GM04503 (cell line): ENCODE results near the gene EXPH5.
A peak's percentile ranks its signal among the peaks of the same experiment; 100 is the strongest.
"Not testable (repeated sequence)": the region's sequence is repeated elsewhere in the genome, so short reads cannot be mapped to it uniquely, and the experiment has no call there.

Experiments used
- DNase-seq: peaks from one replicate; pipeline ENCODE4 v3.0.0-alpha.2; 2012; ENCODE audit warnings: low read depth

The EXPH5 gene

DNA sequence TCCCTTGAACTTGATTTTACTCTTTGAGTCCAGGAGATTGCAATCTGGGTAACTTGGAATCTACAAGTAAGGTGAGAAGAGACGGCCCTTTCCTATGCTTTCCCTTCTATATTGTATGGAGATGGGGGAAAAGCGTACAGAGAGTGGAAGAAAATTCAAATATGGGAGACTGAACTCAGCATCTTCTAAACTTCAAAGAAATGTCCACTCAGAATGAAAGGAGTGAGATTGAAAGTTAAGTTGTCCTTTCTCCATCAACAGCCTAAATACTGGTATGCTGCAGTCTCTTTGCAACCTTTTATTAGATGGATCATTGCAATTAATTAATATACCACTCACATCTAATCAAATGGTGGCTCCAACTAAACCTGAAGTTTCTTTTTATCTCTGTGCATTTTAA lies 6.4 kb upstream of the EXPH5 start:
- no peak for DNase-seq

DNA sequence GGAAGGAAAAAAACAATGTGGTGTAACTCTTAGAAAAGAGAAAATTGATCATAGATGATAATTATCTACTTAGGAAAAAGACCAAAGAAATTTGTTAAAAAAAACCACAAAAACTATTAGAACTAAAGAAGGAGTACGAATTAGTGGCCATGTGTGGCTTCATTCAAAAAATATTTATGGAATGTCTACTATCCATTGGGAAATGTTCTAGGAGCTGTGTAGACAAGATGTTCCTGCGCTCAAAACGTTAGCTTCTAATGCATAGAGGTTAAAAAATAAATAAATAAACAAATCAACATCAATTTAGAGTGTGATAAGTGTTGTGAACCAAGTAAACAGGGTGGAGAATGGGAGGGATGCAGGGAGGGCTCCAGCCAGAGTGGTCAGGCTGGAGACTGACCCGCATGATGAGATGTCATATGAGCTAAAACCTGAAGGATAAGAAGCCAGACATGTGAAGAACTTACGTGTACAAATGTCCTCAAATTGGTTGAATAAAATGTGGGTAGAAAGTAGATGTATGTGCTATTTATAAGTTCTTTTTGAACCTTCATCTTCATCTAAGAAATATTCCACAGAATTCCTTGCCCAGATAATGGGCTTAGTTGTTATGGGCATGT lies 4.3 kb upstream of the EXPH5 start:
- DNase-seq, result no peak

DNA sequence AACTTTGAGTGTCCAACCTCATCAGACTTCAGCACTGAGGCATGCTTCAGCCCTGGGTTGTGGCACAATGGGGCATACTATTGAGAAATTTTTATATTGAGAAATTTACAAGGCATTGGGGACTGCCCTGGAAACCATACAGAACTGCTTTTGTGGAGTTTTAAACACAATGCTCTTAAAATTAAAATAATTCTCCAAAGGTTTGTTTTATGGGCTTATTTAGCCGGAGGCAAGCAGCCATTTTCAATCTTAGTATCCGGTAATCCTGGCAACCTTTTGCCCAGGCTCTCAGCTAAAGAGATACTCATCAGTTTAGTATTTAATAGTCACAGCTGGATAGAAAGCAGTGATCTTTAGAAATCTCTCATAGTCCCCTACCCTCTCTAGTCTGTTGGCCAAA lies 3.1 kb upstream of the EXPH5 start:
- DNase-seq, result no peak

DNA sequence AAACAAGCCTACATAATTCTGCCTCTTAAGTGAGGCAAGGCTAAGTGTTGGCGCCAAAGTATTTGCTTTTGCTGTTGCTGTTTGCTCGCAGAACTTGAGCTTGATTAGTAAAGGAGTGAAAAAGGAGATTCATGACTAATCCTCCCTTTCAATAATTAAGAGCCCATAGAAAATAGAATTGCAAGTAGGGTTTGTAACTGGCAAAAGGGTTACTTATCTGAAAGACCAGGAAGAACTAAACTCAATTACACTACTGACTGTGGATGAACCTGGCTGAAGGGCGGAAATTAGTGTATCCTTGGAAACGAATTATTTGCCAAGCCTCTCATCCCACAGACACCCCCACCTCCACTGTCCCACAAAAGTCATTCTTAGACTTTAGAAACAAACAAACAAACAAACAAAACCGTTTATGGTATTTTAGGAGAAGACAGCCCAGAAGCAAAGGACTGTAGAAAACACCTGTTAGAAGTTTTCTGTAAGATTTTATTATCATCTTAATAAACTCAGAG lies 411 bp upstream of the EXPH5 start:
- DNase-seq, result no peak

DNA sequence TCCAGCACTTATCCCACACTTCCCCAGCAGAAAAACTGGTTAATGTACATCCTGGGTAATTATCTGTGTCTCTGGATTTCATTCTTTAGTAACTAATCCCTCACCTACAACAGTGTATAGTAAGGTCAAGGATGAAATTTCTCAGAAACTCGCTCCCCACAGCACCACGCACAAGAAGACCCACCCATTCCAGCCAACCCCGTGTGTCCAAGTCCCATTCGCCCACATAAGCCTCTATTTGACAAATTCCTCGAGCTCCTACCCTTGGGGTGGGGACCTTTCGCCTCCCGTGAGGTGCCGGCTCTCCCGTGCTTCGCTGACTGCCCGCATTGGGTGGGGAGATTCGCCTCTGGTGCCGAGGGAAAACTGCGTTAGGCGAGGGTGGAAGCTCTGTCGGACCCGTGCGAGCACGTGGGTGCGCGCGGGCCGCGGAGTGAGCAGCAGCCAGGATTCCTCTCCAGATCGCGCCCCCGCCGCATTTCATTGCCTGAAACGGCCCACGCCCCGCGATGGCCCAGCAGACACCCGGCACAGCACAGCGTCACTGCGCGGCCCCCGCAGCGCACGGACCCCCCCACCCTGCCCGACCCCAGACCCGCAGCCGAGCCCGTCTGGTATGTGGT lies 866 bp downstream of the EXPH5 start:
- no peak for DNase-seq

DNA sequence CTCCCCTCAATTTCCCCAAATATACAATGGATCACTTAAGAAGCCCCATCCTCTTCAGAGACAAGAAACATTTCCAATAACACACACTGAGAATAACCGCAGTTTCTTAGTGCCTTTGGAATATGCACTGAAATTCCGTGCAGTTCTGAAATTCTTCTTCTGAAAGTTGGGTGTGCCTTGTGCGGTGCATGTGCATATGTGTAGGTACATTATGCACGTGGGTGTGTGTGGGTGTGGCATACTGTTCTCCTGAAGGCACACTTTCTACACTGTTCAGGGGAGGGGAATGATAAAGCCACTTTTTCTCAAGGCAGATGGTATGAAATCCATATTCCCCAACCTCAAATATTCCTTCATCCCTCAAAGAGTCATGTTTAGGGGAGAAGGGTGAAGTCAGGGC lies 1.7 kb downstream of the EXPH5 start:
- DNase-seq, result no peak

DNA sequence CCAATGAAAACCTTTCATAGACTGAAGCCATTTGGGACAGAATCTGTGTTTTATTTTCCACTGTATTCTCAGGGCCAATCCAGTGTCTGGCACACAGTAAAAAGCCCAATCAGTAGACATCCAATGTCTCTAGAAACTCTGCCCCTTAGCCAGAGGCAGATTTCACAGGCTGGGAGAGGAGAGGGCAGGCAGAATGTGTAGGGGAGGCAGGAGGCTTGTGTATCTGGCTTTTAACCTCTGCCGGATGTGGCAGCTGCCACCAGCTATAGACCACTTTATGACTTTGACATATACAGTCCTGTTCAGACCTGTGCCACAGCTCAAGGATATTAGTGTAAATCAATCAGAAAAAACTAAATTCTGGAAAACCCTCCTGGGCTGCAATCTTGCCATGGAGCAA lies 4.4 kb downstream of the EXPH5 start:
- DNase-seq, result no peak

DNA sequence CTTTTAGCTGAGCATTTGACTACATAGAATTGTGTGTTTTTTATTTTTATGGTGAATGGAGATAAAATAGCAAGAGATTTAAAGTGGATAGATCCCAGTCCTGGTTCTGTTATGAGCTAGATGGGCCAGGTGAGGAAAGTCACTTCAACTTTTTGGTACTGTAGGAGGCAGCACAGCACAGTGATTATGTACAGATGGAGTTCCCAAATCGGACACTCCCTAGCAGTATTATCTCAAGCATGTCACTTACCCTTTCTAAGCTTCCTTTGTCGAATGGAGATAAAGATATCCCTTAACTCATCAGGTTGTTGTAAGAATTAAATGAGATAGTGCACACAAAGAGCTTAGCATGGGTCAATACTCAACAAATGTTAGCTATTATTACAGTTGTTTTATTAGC lies 5.3 kb downstream of the EXPH5 start:
- DNase-seq, result no peak

DNA sequence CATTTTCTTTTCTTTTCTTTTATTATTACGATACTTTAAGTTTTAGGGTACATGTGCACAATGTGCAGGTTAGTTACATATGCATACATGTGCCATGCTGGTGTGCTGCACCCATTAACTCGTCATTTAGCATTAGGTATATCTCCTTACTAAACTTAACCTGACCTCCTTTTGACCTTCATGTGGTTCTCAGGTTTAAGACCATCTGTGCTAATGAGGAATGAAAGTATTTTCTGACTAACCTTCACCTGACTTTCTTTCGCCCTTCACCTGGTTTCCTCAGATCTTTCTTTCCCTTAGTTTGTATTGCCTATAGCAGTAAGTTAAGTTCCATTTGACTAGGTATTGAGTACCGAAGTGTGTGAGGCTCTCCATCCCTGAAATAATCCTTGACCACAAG lies 6.5 kb downstream of the EXPH5 start:
- DNase-seq, result no peak

DNA sequence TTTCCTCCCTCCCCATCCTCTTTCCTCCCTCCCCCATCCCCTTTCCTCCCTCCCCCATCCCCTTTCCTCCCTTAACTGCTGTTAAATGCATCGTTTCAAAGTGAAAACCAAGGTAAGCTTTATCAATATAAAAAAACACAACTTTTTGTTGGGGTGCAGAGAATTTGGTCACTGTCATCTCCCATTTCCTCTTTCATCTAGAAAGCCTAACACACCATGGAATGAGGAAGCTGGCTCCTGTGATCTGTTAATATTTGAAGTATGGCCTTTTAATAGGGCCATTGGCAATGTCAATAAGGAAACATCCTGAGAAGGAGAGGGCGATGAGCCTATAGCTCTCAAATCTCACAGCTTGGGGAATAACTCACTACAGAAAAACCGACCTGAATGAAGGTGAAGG lies 7.0 kb downstream of the EXPH5 start:
- no peak for DNase-seq

DNA sequence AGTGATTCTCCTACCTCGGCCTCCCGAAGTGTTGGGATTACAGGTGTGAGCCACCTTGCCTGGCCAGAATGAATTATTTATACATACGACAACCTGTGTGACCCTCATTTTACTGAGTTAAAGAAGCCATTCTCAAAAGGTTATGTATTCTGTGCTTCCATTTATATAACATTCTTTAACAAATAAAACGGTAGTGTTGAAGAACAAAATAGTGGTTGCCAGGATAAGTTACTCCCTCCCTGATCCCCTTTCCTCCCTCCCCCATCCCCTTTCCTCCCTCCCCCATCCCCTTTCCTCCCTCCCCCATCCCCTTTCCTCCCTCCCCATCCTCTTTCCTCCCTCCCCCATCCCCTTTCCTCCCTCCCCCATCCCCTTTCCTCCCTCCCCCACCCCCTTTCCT lies 7.4 kb downstream of the EXPH5 start:
- DNase-seq, result not testable (repeated sequence)

DNA sequence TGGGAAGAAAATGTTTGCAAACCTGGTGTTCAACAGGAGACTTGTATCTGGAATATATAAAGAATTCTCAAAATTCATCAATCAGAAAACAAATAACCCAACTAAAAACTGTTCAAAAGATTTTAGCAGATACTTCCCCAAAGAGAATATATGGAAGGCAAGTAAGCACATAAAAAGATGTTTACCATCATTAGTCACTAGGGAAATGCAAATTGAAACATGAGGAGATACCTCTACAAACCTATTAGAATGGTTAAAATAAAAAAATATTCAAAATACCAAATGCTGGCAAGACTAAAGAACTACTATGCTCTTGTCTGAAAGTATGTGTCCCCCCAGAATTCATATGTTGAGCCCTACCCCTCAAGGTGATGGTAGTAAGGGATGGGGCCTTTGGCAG lies 8.6 kb downstream of the EXPH5 start:
- no peak for DNase-seq

DNA sequence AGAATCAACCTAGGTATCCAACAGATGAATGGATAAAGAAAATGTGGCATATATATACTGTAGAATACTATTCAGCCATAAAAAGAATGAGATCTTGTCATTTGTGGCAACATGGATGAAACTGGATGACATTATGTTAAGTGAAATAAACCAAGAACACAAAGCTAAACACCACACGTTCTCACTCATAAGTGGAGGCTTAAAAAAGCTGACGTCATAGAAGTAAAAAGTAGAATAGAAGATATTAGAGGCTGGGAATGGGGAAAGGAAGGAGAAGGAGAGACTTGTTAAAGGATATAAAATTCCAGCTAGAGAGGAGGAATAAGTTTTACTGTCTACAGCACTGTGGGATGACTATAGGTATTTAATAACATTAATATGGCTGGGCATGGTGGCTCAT lies 12.9 kb downstream of the EXPH5 start:
- DNase-seq, result no peak

DNA sequence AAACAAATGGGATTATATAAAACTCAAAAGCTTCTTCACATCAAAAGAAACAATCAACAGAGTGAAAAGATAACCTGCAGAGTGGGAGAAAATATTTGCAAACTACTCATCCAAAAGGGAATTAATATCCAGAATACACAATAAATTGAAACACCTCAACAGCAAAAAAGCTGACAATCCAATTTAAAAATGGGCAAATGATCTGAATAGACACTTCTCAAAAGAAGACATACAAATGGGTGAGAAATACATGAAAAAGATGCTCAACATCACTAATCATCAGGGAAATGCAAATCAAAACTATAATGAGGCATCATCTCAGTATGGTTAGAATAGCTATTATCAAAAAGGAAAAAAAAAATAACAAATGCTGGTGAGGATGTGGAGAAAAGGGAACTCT lies 13.5 kb downstream of the EXPH5 start:
- DNase-seq, result no peak

DNA sequence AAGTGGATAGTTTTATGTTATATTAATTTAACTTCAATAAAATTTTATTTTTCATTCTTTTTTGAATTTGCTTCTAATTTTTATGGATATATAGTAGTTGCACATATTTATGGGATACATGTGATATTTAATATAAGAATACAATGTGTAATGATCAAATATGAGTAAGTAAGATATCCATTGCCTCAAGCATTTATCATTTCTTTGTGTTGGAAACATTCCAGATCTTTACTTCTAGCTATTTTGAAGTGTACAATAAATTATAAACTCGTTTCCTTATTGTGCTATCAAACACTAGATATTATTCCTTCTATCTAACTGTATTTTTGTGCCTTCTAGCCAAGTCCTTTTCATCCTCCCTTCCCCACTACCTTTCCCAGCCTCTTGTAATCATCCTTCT lies 17.0 kb downstream of the EXPH5 start:
- DNase-seq, result no peak

DNA sequence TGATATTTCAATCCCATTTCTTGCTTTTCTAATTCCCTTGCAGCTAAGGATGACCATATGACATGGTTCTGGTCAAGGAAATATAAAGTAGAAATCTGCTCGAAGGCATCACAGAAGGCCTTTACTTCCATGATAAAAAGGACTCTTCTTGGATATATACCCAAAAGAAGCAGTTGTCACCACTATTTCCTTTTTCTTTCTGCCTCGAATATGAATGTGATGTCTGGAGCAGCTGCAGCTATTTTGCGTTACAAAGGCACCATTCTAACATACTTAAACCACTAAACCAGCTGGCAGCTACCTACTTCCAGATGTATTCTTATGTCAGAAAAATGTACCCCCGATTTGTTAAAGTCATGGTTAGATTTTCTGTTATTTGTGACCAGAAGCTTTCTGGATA lies 18.9 kb downstream of the EXPH5 start:
- DNase-seq, result no peak

DNA sequence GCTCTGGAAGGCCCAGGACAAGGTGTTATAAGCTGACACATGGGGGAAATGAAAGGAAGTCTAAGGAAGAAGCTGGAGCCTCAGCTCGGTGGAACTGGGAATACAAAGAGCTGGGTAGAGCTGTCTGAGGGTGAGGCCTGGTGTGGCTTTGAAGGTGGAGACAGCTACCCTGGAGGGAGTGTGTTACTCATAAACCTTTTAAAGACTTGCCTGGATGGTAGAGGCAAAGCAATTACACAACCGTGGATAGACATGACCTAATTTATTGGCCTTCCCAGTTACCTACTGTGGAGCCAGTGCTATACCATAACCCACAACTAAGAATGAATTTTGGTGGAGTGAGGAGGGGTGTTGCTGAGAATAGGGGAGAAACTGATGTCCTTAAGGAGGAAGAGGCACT lies 22.6 kb downstream of the EXPH5 start:
- no peak for DNase-seq

DNA sequence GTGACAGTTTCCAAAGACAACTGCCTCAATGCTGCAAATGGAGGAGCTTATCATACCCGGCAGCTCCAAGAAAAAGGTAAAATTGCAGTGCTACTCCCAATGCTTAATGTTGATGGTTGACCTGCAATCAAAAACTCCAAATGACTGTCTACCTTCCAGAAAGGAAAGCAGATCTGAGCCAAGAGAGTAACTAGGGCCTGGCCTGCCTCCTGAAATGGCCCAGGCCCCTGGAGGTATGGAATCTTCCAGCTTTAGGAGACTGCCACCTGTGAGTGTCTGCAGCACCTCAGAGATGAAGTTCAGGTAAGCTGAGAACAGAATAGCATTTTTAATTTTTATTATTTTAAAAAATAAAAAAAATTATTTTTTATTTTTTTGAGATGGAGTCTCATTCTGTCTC lies 23.7 kb downstream of the EXPH5 start:
- DNase-seq, result no peak

DNA sequence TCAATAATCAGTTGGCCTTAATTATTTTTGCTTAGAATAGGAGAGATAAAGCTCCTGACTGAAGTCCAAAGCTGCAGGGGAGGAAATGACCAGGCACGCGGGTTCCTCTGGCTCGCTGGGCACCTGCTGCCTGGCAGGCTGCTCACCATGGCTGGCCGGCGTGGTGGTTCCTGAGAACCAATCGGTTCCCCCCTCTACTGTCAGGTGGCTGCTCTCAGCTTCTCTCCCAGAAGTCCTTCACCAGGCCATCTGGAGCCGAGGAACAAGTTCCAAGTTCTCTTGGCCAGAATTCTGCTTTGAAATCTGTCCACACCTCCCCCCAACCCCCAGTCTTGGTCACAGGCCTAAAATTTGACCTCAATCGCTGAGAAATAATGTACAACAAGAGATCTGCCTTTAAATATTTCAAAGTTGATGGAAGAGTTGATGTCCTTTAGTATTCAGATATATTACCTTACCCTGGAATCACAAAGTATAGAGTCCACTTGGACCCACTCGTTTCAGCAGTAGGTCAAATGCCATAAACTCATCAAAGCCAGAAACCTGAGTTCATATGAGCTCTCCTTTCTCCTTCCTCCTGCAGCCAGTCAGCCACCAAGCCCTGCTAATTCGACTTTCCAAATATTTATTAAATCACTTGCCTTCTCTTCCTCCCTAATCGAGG lies 25.2 kb downstream of the EXPH5 start:
- no peak for DNase-seq

DNA sequence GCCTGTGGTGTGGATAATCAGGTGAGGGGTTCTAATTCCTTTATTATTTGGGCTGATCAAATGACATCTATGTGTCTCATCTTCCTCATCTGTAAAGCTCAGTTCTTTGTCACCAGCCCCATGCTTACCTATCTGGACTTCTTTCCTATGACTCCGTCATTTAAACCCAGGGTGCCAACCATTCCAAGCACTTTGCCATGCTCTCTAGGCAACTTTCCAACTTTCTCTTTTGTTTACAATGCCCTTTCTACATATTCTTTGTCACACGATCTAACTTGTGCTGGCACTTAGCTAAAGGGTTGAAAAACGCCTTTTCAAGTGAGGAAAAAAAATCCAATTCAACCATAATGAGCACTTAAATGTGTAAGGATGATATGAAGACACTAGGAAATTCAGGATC lies 27.9 kb downstream of the EXPH5 start:
- no peak for DNase-seq

DNA sequence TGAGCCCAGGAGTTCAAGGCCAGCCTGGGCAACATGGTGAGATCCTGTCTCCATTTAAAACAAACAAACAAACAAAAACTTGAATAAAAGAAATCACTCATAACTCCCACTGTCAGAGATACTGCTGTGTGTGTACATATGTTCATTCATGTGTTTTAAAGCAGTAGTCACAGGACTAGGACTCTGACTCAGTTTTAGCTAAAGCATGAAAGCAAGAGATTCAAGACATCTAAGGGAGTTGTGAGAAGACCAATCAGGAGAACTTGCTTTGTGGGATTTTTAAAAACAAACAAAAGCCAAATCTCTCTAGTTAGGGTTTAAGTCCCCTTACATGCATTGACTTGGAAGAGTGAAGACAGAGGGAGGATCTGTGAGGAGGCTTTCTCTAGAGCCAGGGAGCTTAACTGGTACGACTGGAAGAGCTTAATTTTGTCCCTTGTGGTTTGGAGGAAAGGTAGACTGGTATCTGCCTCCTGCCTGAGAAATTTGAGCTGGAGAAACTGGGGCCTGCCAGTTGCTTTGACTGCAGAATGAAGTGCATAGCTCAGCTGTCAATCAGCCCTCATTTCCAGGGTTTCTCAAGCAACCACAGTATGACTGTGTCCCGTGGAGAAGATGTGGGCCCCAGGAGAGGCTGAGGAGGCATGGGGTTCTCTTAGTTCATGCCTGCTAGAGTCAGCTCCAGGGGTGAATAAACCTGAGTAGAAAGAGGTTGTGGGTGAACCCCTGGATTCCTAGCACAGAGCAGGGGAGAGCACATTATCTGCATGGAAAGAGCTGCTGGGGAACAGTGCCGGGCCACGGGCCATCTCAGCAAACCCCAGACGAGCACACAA lies 30.6 kb downstream of the EXPH5 start:
- DNase-seq, result no peak

DNA sequence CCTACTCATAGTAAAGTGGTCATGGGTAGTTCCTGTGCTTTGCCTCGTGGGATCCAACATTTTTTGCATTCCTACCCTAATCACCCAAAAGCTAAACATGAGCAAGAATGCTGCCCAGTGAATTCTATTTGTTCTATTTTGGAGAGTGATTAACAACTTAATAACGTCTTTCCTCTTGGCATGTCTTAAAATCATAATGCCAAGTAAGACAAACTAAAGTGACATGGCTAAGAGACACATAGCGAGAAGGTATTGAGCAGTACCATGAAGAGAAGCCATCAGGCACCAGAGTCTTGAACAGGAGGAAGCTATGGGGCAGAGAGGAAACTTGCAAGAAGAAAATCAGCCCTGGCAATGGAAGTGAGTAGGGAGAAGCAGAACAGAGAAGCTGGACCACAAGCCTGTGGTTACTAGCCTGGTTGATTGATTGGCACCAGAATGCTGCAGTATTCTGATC lies 32.0 kb downstream of the EXPH5 start:
- peak; percentile 69 for DNase-seq

DNA sequence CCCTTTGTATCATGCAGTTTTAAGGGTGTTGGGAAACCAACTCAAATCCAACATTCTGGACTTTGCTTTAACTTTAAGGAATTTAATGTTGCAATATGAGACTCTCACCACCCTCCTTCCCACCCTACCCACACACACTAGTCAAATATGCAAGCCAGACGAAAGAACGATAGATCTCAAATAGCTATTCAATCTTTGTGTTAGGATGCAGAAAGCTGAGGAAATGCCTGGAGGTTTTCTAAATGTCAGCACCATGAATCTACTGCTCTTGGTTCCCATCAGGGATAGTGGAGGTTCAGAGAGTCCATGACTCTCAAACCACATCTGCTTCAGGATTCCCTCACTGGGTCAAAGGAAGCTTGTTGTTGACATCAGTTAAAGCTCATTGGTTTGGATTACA lies 33.7 kb downstream of the EXPH5 start:
- DNase-seq, result peak; percentile 99
